Adrenal gland (tissue), 12 donors: Measurements from ENCODE around the gene HSDL1. TPM values are rescaled to one million over a fixed set of nuclear protein-coding genes. Genes with fewer than 3 reads are reported as not detected.

Experiments
- DNase-seq, 7 donors: peaks; one replicate each; pipeline ENCODE4 v3.0.0-alpha.2; 2019 to 2020
- H3K27ac ChIP-seq, 5 donors: fragments of 200-600 bp; sonication (generic) in 4 of 5; 1 replicate in 3 of 5; 2 replicates in 2 of 5; pipeline versions ENCODE4 v1.5.1 to v1.8.0; 2016 to 2020; ENCODE audit warnings: mild to moderate bottlenecking in 1 of 5
- H3K27me3 ChIP-seq: fragments of 200-600 bp; 2 replicates; pipeline ENCODE4 v1.8.0; 2021
- H3K36me3 ChIP-seq, 2 donors: fragments of 200-600 bp; replicated peaks in 1 of 2; 1 replicate in 1 of 2; 2 replicates in 1 of 2; pipeline versions ENCODE4 v1.5.1 to v1.8.0; 2018 to 2022
- H3K4me1 ChIP-seq, 2 donors: fragments of 200-600 bp; replicated peaks in 1 of 2; 1 replicate in 1 of 2; 2 replicates in 1 of 2; pipeline versions ENCODE4 v1.5.1 to v1.8.0; 2018 to 2021
- H3K4me3 ChIP-seq, 4 donors: fragments of 200-600 bp; sonication (generic) in 3 of 4; one replicate each; pipeline ENCODE4 v1.5.1; 2016 to 2018
- H3K9me3 ChIP-seq, 3 donors: fragments of 200-600 bp; sonication (generic) in 1 of 3; replicated peaks in 1 of 3; 1 replicate in 2 of 3; 2 replicates in 1 of 3; pipeline versions ENCODE4 v1.5.1 to v1.8.0; 2016 to 2021
- POLR2A ChIP-seq, 2 donors: fragments of 450-650 bp; IDR thresholded peaks; one replicate each; pipeline ENCODE4 v1.6.1; 2017; ENCODE audit warnings: antibody characterized with exemption in 2 of 2, mild to moderate bottlenecking in 2 of 2, moderate library complexity in 1 of 2
- WGBS, 4 donors: extraction: QIAGEN DNeasy Blood & Tissue Kit in 2 of 4; methylation state at CpG; one replicate each; pipeline versions ENCODE4 v1.1.5 to v1.1.7; 2013 to 2017; 5-methylcytosine and 5-hydroxymethylcytosine counted together
- intact Hi-C, 2 donors: fragments of 100-400 bp; cut with DNase I; formaldehyde crosslinking; loops; one replicate each; pipeline versions ENCODE4 v1.14.1 to v1.15.0; 2022 to 2023
- polyA plus RNA-seq, 3 donors: library from polyadenylated mRNA; stranded (reverse); fragments of 200-250 nt in 2 of 3; fragments of 350-450 nt in 1 of 3; fragmentation: Illumina TruSeq in 1 of 3; extraction: RNeasy Lipid Tissue Mini Kit (QIAGEN cat#74804) in 1 of 3; gene quantifications; one replicate each; pipeline ENCODE4 v1.2.3, GENCODE V29; 2013 to 2014
- total RNA-seq, 9 donors: library from RNA; depleted of rRNA in 4 of 9; stranded (reverse); fragments of >200 nt in 4 of 9; fragments of 120-200 nt in 1 of 9; fragmentation: NEBNext Ultra II Directional in 1 of 9; extraction: Animal tissue kit (Norgen Biotek cat#: 25700) in 1 of 9; gene quantifications; one replicate each; pipeline versions ENCODE4 v1.1.0 to v1.2.4, GENCODE V29; 2013 to 2023
- TF ChIP-seq, protein P1 (sequence below), 6 experiments: fragments of 450-650 bp in 4 of 6; fragments of 200-600 bp in 2 of 6; sonication (generic) in 1 of 6; IDR thresholded peaks; 1 replicate in 5 of 6; 2 replicates in 1 of 6; pipeline versions ENCODE4 v1.5.1 to v1.8.0; 2016 to 2021; ENCODE audit warnings: antibody characterized with exemption in 6 of 6, mild to moderate bottlenecking in 2 of 6, moderate library complexity in 1 of 6
- donor health status: healthy with polysubstance abuse.
- donor health status: Bipolar disorder and iron deficiency.
- donor health status: DM: yes; HTN: yes; CAD: no.
- donor health status: DM: no; HTN: no; CAD: no.
- donor health status: DM: no; HTN: no; CAD: no.
- donor health status: DM: yes; HTN: yes; CAD: no.

HSDL1 gene
- total and polyA plus RNA-seq, 12 donors: 18.8 to 122 (median 31.5) TPM

DNA sequence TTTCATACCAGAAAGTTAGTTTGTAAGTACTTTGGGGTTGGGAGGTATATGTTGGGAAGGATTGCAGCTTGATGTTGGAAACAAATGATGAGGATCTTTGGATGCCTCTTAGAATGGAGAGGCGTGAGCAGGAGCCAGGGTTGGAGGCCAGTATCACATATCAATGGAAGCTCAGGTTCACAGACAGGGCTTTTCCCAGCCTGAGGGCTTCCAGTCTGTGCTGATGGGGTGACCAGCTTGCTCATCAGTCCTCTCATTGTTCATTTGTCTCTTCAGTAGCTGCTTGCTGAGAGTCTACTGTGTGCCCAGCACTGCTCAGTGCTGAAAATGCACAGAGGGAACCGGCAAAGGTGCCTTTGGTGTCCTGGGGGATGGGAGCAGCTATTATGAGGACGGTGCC, 5.9 kb upstream of the HSDL1 start:
- H3K4me1 ChIP-seq: no peaks in the 10 kb centered on the region
- intact Hi-C loops: no loop called here
- H3K9me3 ChIP-seq: no peaks in the 10 kb centered on the region
- no peak overlapping the region for H3K4me3 ChIP-seq
- no peak for TF ChIP-seq POLR2A (IDR thresholded peaks at IDR 0.05)
- TF ChIP-seq, protein P1, sequence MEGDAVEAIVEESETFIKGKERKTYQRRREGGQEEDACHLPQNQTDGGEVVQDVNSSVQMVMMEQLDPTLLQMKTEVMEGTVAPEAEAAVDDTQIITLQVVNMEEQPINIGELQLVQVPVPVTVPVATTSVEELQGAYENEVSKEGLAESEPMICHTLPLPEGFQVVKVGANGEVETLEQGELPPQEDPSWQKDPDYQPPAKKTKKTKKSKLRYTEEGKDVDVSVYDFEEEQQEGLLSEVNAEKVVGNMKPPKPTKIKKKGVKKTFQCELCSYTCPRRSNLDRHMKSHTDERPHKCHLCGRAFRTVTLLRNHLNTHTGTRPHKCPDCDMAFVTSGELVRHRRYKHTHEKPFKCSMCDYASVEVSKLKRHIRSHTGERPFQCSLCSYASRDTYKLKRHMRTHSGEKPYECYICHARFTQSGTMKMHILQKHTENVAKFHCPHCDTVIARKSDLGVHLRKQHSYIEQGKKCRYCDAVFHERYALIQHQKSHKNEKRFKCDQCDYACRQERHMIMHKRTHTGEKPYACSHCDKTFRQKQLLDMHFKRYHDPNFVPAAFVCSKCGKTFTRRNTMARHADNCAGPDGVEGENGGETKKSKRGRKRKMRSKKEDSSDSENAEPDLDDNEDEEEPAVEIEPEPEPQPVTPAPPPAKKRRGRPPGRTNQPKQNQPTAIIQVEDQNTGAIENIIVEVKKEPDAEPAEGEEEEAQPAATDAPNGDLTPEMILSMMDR (IDR thresholded peaks at IDR 0.05): no peak
- no peak overlapping the region for H3K27ac ChIP-seq
- H3K36me3 ChIP-seq: no peaks in the 10 kb centered on the region
- DNase-seq: no peak
- no peaks in the 10 kb centered on the region for H3K27me3 ChIP-seq
- WGBS, 4 donors: 85 to 88% (median 88%) methylated on average over 3 of the region's 3 CpGs

DNA sequence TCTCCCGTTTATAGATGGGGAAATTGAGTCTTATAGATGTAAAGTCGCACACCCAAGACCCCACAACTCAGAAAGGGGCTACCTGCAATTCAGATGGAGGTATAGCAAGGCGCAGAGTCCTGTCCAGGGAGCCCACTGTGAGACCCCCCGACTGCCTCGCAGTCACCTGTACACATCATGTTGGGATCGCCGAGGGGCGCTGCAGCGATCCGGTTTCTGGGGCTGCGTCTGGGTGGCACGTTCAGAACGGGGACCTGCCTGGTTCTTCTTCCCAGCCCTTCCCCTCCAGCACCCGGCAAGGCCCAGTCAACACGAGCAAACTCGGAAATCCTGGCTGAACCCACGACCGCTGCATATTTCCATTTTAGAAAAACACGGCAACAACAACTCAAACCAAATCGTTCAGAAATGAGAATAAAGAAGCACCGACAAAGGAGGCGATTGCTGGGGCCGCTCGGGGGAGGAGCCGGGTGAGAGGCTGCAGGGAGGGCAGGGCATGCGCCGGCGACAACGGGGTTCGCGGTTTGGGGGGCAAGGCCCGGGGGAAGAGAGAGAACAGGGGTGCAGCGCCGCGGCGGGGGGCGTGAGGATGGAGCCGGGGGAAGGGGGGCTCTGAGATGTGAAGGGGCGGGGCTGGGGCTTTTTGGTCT, 643 bp downstream of the HSDL1 start:
- Histone ChIP-seq H3K27me3 (no peaks in the 10 kb centered on the region), H3K9me3 (no peaks in the 10 kb centered on the region), H3K4me3 (peak overlapping the region; percentile 1 to 95 (median 82)), H3K4me1 (peaks cover 7 to 13% of the 10 kb centered on the region in 2 donors), H3K36me3 (no peaks in the 10 kb centered on the region), H3K27ac (peak overlapping the region in 4 of 5 donors; percentile 24 to 89 (median 83))
- WGBS, 4 donors: 1 to 4% (median 1%) methylated on average over 25 to 39 of the region's 39 CpGs
- TF ChIP-seq, protein P1 (IDR thresholded peaks at IDR 0.05): no peak
- TF ChIP-seq POLR2A (IDR thresholded peaks at IDR 0.05): no peak
- intact Hi-C loops: no loop called here
- DNase-seq: peak in 6 of 7 donors; percentile 20 to 42 (median 37)

DNA sequence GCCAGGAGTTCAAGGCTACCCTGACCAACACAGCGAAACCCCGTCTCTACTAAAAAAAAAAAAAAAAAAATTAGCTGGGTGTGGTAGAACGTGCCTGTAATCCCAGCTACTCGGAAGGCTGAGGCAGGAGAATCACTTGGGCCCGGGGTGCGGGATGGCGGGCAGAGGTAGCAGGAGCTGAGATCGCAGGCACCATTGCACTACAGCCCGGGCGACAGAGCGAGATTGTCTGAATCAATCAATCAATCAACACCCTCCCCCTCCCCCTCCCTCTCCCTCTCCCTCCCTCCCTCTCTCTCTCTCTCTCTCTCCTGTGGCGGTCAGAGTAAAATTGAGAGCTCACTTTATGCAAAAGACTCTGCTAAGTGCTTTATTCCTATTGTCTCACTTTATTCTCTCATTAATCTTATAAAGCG, 1.2 kb downstream of the HSDL1 start:
- 15 to 21% (median 17%) methylated on average over 13 of the region's 13 CpGs for WGBS, 4 donors
- intact Hi-C loops: no loop called here
- peaks cover 12 to 16% of the 10 kb centered on the region in 2 donors for H3K4me1 ChIP-seq
- no peaks in the 10 kb centered on the region for H3K9me3 ChIP-seq
- H3K4me3 ChIP-seq: peak overlapping the region in 2 of 4 donors; percentile 90 to 95
- H3K27ac ChIP-seq: peak overlapping the region in 2 of 5 donors; percentile 79 to 87
- no peaks in the 10 kb centered on the region for H3K27me3 ChIP-seq
- no peaks in the 10 kb centered on the region for H3K36me3 ChIP-seq
- peak in 4 of 7 donors; percentile 20 to 40 (median 32) for DNase-seq
- TF ChIP-seq, protein P1 (IDR thresholded peaks at IDR 0.05): no peak
- TF ChIP-seq POLR2A (IDR thresholded peaks at IDR 0.05): no peak

DNA sequence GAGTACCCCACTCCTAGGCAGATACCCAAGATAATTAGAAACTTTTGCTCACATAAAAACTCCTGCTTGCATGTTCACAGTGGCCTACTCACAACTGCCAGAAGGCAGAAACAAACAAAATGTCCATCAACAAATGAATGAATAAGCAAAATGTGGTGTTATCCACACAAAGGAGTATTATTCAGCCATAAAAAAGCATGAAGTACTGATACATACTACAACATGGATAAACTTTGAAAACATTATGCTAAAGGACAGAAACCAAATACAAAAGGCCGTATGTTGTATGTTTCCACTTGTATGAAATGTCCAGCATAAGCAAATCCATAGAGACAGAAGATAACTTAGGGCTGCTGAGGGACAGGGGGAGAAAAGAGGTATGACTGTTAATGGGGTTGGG, 1.9 kb downstream of the HSDL1 start:
- Histone ChIP-seq H3K27me3 (no peaks in the 10 kb centered on the region), H3K9me3 (no peaks in the 10 kb centered on the region), H3K4me1 (peaks cover 17 to 19% of the 10 kb centered on the region in 2 donors), H3K36me3 (no peaks in the 10 kb centered on the region), H3K27ac (peak overlapping the region in 1 of 5 donors; percentile 52), H3K4me3 (no peak overlapping the region)
- no peak for DNase-seq
- intact Hi-C loops: no loop called here
- 96 to 100% (median 99%) methylated on average over 1 of the region's 1 CpG for WGBS, 4 donors
- TF ChIP-seq, protein P1 (IDR thresholded peaks at IDR 0.05): no peak
- no peak for TF ChIP-seq POLR2A (IDR thresholded peaks at IDR 0.05)
